DOHH2 (cell line): Measurements from ENCODE around the gene TUFT1.

Experiments used
- H3F3A ChIP-seq: fragments of 200-600 bp; sonication (generic), shearing (Covaris generic); 2 replicates; pipeline ENCODE4 v1.6.0; 2016; ENCODE audit warnings: antibody characterized with exemption, mild to moderate bottlenecking; ENCODE audit not compliant: control insufficient read depth, insufficient read depth
- H3K27ac ChIP-seq: fragments of 200-600 bp; sonication (generic); 2 replicates; pipeline ENCODE4 v1.5.1; 2014; ENCODE audit warnings: low read depth, mild to moderate bottlenecking, low read length, moderate library complexity
- H3K27me3 ChIP-seq: fragments of 200-600 bp; sonication (generic); 2 replicates; pipeline ENCODE4 v1.6.1; 2014; ENCODE audit warnings: mild to moderate bottlenecking, low read length, mixed read lengths; ENCODE audit not compliant: control insufficient read depth
- H3K36me3 ChIP-seq: fragments of 200-600 bp; sonication (generic); 2 replicates; pipeline ENCODE4 v1.6.1; 2014; ENCODE audit warnings: mild to moderate bottlenecking, low read length, moderate library complexity, mixed read lengths; ENCODE audit not compliant: control insufficient read depth
- H3K4me1 ChIP-seq: fragments of 200-600 bp; sonication (generic); 2 replicates; pipeline ENCODE4 v1.6.1; 2014; ENCODE audit warnings: mild to moderate bottlenecking, low read length, mixed read lengths; ENCODE audit not compliant: control insufficient read depth
- H3K4me2 ChIP-seq: fragments of 200-600 bp; sonication (generic); 2 replicates; pipeline ENCODE4 v1.6.0; 2014; ENCODE audit warnings: mild to moderate bottlenecking, low read length, moderate library complexity
- H3K4me3 ChIP-seq: fragments of 200-600 bp; sonication (generic); 2 replicates; pipeline ENCODE4 v1.5.1; 2014; ENCODE audit warnings: mild to moderate bottlenecking, low read length, mixed read lengths
- H3K79me2 ChIP-seq: fragments of 200-600 bp; sonication (generic); 2 replicates; pipeline ENCODE4 v1.6.1; 2014; ENCODE audit warnings: mild to moderate bottlenecking, low read length, mixed read lengths; ENCODE audit not compliant: control insufficient read depth
- H3K9me2 ChIP-seq: fragments of 200-600 bp; sonication (generic); replicated peaks from 2 replicates; pipeline ENCODE4 v1.6.1; 2014; ENCODE audit warnings: mild to moderate bottlenecking, low read length, mixed read lengths; ENCODE audit not compliant: control insufficient read depth
- H3K9me3 ChIP-seq: fragments of 200-600 bp; sonication (generic); 2 replicates; pipeline ENCODE4 v1.6.1; 2014; ENCODE audit warnings: antibody characterized with exemption, low read length, mixed read lengths; ENCODE audit not compliant: control insufficient read depth, insufficient read depth
- H4K20me1 ChIP-seq: fragments of 200-600 bp; sonication (generic); 2 replicates; pipeline ENCODE4 v1.6.0; 2014; ENCODE audit warnings: low read depth, mild to moderate bottlenecking, antibody characterized with exemption, low read length, moderate library complexity; ENCODE audit not compliant: control insufficient read depth, insufficient read depth
- EZH2phosphoT487 ChIP-seq: fragments of 200-600 bp; sonication (generic); IDR thresholded peaks from 2 replicates; pipeline ENCODE4 v1.6.1; 2017; ENCODE audit warnings: borderline replicate concordance, mild to moderate bottlenecking, antibody characterized with exemption, low read length, moderate library complexity, mixed read lengths
- TF ChIP-seq, protein P1 (sequence below): fragments of 200-600 bp; sonication (generic); IDR thresholded peaks from one replicate; pipeline ENCODE4 v1.5.1; 2014; ENCODE audit warnings: antibody characterized with exemption, mild to moderate bottlenecking, low read depth, low read length; ENCODE audit not compliant: poor library complexity, severe bottlenecking

The TUFT1 gene

GRCh38 chr1:151590961-151591360 is 50.9 kb downstream of the TUFT1 start:
- no peaks in the 10 kb centered on the region for H4K20me1 ChIP-seq
- no peak for TF ChIP-seq EZH2phosphoT487
- TF ChIP-seq, protein P1, sequence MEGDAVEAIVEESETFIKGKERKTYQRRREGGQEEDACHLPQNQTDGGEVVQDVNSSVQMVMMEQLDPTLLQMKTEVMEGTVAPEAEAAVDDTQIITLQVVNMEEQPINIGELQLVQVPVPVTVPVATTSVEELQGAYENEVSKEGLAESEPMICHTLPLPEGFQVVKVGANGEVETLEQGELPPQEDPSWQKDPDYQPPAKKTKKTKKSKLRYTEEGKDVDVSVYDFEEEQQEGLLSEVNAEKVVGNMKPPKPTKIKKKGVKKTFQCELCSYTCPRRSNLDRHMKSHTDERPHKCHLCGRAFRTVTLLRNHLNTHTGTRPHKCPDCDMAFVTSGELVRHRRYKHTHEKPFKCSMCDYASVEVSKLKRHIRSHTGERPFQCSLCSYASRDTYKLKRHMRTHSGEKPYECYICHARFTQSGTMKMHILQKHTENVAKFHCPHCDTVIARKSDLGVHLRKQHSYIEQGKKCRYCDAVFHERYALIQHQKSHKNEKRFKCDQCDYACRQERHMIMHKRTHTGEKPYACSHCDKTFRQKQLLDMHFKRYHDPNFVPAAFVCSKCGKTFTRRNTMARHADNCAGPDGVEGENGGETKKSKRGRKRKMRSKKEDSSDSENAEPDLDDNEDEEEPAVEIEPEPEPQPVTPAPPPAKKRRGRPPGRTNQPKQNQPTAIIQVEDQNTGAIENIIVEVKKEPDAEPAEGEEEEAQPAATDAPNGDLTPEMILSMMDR, result no peak
- H3F3A ChIP-seq, result no peaks in the 10 kb centered on the region

DNA sequence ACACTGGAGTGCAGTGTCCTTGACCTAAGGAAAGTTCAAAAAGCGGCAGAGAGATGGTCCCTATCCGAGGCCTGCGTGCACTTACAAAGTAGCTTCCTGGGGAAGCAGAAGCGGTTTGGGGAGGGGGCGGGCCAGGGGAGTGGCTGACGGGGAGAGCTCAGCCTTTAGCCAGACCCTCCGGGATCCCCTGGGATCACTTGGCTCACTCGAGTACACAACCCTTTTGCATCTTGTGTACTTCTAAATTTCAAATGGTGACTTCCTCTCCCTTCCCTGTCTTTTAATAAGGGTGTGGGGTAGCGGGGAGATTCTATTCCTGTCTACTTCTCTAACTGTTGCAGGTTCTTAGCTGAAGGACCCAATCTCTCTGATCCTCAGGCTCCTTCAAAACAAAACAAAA is 53.6 kb downstream of the TUFT1 start:
- no peaks in the 10 kb centered on the region for H3F3A ChIP-seq
- H3K36me3 ChIP-seq, result no peaks in the 10 kb centered on the region
- H3K9me2 ChIP-seq, result no peaks in the 10 kb centered on the region
- peak overlapping the region; percentile 53 for H3K4me3 ChIP-seq
- H3K27ac ChIP-seq, result no peak overlapping the region
- no peaks in the 10 kb centered on the region for H4K20me1 ChIP-seq
- H3K79me2 ChIP-seq, result no peaks in the 10 kb centered on the region
- H3K9me3 ChIP-seq, result no peaks in the 10 kb centered on the region
- peak overlapping the region; percentile 69 for H3K4me2 ChIP-seq
- peaks cover 14% of the 10 kb centered on the region for H3K4me1 ChIP-seq
- peaks cover 3% of the 10 kb centered on the region; the same call in 1 of the 2 replicates for H3K27me3 ChIP-seq
- TF ChIP-seq EZH2phosphoT487, result no peak
- TF ChIP-seq, protein P1, result no peak

More at GRCh38 chr1:151590961-151591360, 50.9 kb downstream of the TUFT1 start:
- H3K36me3 ChIP-seq, result no peaks in the 10 kb centered on the region
- no peaks in the 10 kb centered on the region for H3K9me2 ChIP-seq
- H3K4me2 ChIP-seq, result no peak overlapping the region
- peaks cover 14% of the 10 kb centered on the region for H3K4me1 ChIP-seq
- H3K4me3 ChIP-seq, result no peak overlapping the region
- H3K27ac ChIP-seq, result no peak overlapping the region
- H3K27me3 ChIP-seq, result peaks cover 3% of the 10 kb centered on the region; the same call in 1 of the 2 replicates
- no peaks in the 10 kb centered on the region for H3K79me2 ChIP-seq
- no peaks in the 10 kb centered on the region for H3K9me3 ChIP-seq

GRCh38 chr1:151594143-151594625 is 54.1 kb downstream of the TUFT1 start:
- Histone ChIP-seq H3K27me3 (peaks cover 3% of the 10 kb centered on the region; the same call in 1 of the 2 replicates), H3K9me3 (no peaks in the 10 kb centered on the region), H3K4me2 (peak overlapping the region; percentile 69), H4K20me1 (no peaks in the 10 kb centered on the region), H3K9me2 (no peaks in the 10 kb centered on the region), H3K79me2 (no peaks in the 10 kb centered on the region), H3K27ac (no peak overlapping the region), H3F3A (no peaks in the 10 kb centered on the region), H3K4me3 (peak overlapping the region; percentile 53), H3K36me3 (no peaks in the 10 kb centered on the region), H3K4me1 (peaks cover 14% of the 10 kb centered on the region)
- TF ChIP-seq EZH2phosphoT487, result no peak
- TF ChIP-seq, protein P1, result peak; percentile 96
